ENCODE data around the gene PNLIPRP1.

The PNLIPRP1 gene

GRCh38 chr10:116620423-116621400 lies 30.0 kb downstream of the PNLIPRP1 start, which contains the start of gene PNLIPRP2:
PNLIPRP2 (plus strand) TSS chr10:116620953.
- DNase-seq (ENCODE audit: low read depth) = no peak
- no peak within 1 kb of the TSS for H3K4me3 ChIP-seq (ENCODE audit: low read depth, low read length)
- TF ChIP-seq, protein P1, sequence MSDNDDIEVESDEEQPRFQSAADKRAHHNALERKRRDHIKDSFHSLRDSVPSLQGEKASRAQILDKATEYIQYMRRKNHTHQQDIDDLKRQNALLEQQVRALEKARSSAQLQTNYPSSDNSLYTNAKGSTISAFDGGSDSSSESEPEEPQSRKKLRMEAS (IDR thresholded peaks at IDR 0.05; ENCODE audit: low read depth, low read length) = no peak
- TF ChIP-seq MYC (IDR thresholded peaks at IDR 0.05; ENCODE audit: low read depth, low read length) (no peak), POLR2A (IDR thresholded peaks at IDR 0.05; ENCODE audit: extremely low read depth, insufficient read length) (no peak), CTCF (IDR thresholded peaks at IDR 0.05; ENCODE audit: low read depth, low read length) (no peak)

- no peak overlapping the region for H3K4me3 ChIP-seq (ENCODE audit: low read depth, low read length)
- no peak for TF ChIP-seq POLR2A (IDR thresholded peaks at IDR 0.05; ENCODE audit: extremely low read depth, insufficient read length)
- no peak for TF ChIP-seq CTCF (IDR thresholded peaks at IDR 0.05; ENCODE audit: low read depth, low read length)
- TF ChIP-seq MYC (IDR thresholded peaks at IDR 0.05; ENCODE audit: low read depth, low read length) = no peak
- TF ChIP-seq, protein P1 (IDR thresholded peaks at IDR 0.05; ENCODE audit: low read depth, low read length) = no peak
- no peak for DNase-seq (ENCODE audit: low read depth)
Observed at GRCh38 chr10:116621476-116621875, 30.7 kb downstream of the PNLIPRP1 start.

GRCh38 chr10:116621934-116622655 lies 31.3 kb downstream of the PNLIPRP1 start:
- TF ChIP-seq, protein P1 (IDR thresholded peaks at IDR 0.05; ENCODE audit: low read depth, low read length) = no peak
- TF ChIP-seq CTCF (IDR thresholded peaks at IDR 0.05; ENCODE audit: low read depth, low read length) = no peak
- DNase-seq (ENCODE audit: low read depth) = no peak
- H3K4me3 ChIP-seq (ENCODE audit: low read depth, low read length) = no peak overlapping the region

DNA sequence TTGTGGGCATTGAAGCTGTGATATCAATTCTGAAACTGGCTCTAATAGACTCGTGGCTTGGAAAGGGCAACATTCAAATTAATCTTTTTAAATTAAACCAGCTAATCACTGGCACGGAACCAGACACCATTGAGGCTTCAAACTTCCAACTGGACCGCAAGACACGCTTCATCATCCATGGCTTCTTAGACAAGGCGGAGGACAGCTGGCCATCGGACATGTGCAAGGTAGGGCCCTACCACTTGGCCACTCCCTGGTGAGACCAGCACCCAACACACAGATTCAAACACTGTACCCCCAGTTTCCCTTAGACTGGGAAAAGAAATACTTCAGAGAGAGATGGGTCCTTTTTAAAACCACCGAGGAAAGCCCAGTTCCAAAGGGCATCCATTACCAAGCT lies 35.1 kb downstream of the PNLIPRP1 start:
- no peak overlapping the region for H3K4me3 ChIP-seq (ENCODE audit: low read depth, low read length)
- no peak for DNase-seq (ENCODE audit: low read depth)
- TF ChIP-seq, protein P1 (IDR thresholded peaks at IDR 0.05; ENCODE audit: low read depth, low read length) = no peak
- TF ChIP-seq POLR2A (IDR thresholded peaks at IDR 0.05; ENCODE audit: extremely low read depth, insufficient read length) (no peak), CTCF (IDR thresholded peaks at IDR 0.05; ENCODE audit: low read depth, low read length) (no peak), MYC (IDR thresholded peaks at IDR 0.05; ENCODE audit: low read depth, low read length) (no peak)

GRCh38 chr10:116626815-116627214 lies 36.1 kb downstream of the PNLIPRP1 start:
- H3K4me3 ChIP-seq (ENCODE audit: low read depth, low read length) = no peak overlapping the region
- no peak for DNase-seq (ENCODE audit: low read depth)
- TF ChIP-seq POLR2A (IDR thresholded peaks at IDR 0.05; ENCODE audit: extremely low read depth, insufficient read length) (no peak), MYC (IDR thresholded peaks at IDR 0.05; ENCODE audit: low read depth, low read length) (no peak)
- TF ChIP-seq, protein P1 (IDR thresholded peaks at IDR 0.05; ENCODE audit: low read depth, low read length) = no peak

Data from NB4 (cell line).